Mesodermal cell (in vitro differentiated cells): ENCODE data around the gene FAM167B.
"Not testable (repeated sequence)": the region's sequence is repeated elsewhere in the genome, so short reads cannot be mapped to it uniquely, and the experiment has no call there.

Experiments
- H3K27ac ChIP-seq: 2 replicates; pipeline ENCODE4 v1.7.0; 2013; ENCODE audit warnings: mild to moderate bottlenecking, low read depth, low read length, moderate library complexity; ENCODE audit not compliant: severe bottlenecking
- H3K36me3 ChIP-seq: 2 replicates; pipeline ENCODE4 v1.7.1; 2013; ENCODE audit warnings: mild to moderate bottlenecking, low read length, moderate library complexity; ENCODE audit not compliant: control insufficient read depth, insufficient read depth
- H3K4me1 ChIP-seq: one replicate; pipeline ENCODE4 v1.7.1; 2013; ENCODE audit warnings: mild to moderate bottlenecking, low read length; ENCODE audit not compliant: insufficient read depth, control insufficient read depth, poor library complexity, severe bottlenecking
- H3K4me3 ChIP-seq: 2 replicates; pipeline ENCODE4 v1.7.0; 2013; ENCODE audit warnings: low read length, control low read depth, mild to moderate bottlenecking; ENCODE audit not compliant: insufficient read depth, poor library complexity, severe bottlenecking; ENCODE audit errors: extremely low read depth
- H3K9me3 ChIP-seq: 2 replicates; pipeline ENCODE4 v1.7.1; 2013; ENCODE audit warnings: mild to moderate bottlenecking, low read length, moderate library complexity; ENCODE audit not compliant: control insufficient read depth
- WGBS, 2 experiments: methylation state at CpG; one replicate each; pipeline ENCODE4 v1.1.5; 2013; ENCODE audit warnings: missing lambda C conversion rate in 2 of 2; ENCODE audit not compliant: insufficient coverage in 2 of 2; 5-methylcytosine and 5-hydroxymethylcytosine counted together

The FAM167B gene

GRCh38 chr1:32266921-32267591, 20.0 kb downstream of the FAM167B start:
- no peaks in the 10 kb centered on the region for H3K36me3 ChIP-seq
- no peak overlapping the region for H3K4me3 ChIP-seq
- no peaks in the 10 kb centered on the region for H3K4me1 ChIP-seq
- no peak overlapping the region for H3K27ac ChIP-seq
- WGBS, 2 experiments = 86 to 94% methylated on average over 6 of the region's 7 CpGs
- H3K9me3 ChIP-seq = no peaks in the 10 kb centered on the region

GRCh38 chr1:32269744-32270143, 22.7 kb downstream of the FAM167B start:
- H3K27ac ChIP-seq = no peak overlapping the region
- H3K36me3 ChIP-seq = no peaks in the 10 kb centered on the region
- H3K9me3 ChIP-seq = no peaks in the 10 kb centered on the region
- peaks cover 5% of the 10 kb centered on the region for H3K4me1 ChIP-seq
- no peak overlapping the region for H3K4me3 ChIP-seq

- Histone ChIP-seq H3K36me3 (no peaks in the 10 kb centered on the region), H3K4me1 (peaks cover 5% of the 10 kb centered on the region), H3K27ac (no peak overlapping the region), H3K9me3 (no peaks in the 10 kb centered on the region), H3K4me3 (no peak overlapping the region)
- 89 to 94% methylated on average over 6 to 7 of the region's 7 CpGs for WGBS, 2 experiments
These were observed 25.8 kb downstream of the FAM167B start for GRCh38 chr1:32272557-32273390.

DNA sequence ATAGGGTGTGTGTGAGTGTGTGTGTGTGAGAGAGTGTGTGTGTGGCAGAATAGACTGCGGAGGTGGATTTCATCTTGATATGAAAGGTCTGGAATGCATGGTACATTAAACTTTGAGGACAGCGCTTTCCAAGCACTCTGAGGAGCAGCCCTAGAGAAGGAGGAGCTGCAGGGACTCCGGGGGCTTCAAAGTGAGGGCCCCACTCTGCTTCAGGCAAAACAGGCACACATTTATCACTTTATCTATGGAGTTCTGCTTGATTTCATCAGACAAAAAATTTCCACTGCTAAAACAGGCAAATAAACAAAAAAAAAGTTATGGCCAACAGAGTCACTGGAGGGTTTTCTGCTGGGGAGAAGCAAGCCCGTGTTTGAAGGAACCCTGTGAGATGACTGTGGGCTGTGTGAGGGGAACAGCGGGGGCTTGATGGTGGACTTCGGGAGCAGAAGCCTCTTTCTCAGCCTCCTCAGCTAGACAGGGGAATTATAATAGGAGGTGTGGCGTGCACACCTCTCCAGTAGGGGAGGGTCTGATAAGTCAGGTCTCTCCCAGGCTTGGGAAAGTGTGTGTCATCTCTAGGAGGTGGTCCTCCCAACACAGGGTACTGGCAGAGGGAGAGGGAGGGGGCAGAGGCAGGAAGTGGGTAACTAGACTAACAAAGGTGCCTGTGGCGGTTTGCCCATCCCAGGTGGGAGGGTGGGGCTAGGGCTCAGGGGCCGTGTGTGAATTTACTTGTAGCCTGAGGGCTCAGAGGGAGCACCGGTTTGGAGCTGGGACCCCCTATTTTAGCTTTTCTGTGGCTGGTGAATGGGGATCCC, 26.6 kb downstream of the FAM167B start:
- 46 to 49% methylated on average over 5 to 7 of the region's 10 CpGs for WGBS, 2 experiments
- H3K36me3 ChIP-seq = no peaks in the 10 kb centered on the region
- H3K9me3 ChIP-seq = no peaks in the 10 kb centered on the region
- H3K4me3 ChIP-seq = no peak overlapping the region
- no peak overlapping the region for H3K27ac ChIP-seq
- peaks cover 5% of the 10 kb centered on the region for H3K4me1 ChIP-seq

GRCh38 chr1:32274646-32275340, 27.8 kb downstream of the FAM167B start:
- Histone ChIP-seq H3K4me3 (no peak overlapping the region), H3K9me3 (no peaks in the 10 kb centered on the region), H3K36me3 (no peaks in the 10 kb centered on the region), H3K27ac (no peak overlapping the region), H3K4me1 (peaks cover 5% of the 10 kb centered on the region)
- WGBS, 2 experiments = 87 to 93% methylated on average over 23 to 29 of the region's 31 CpGs

DNA sequence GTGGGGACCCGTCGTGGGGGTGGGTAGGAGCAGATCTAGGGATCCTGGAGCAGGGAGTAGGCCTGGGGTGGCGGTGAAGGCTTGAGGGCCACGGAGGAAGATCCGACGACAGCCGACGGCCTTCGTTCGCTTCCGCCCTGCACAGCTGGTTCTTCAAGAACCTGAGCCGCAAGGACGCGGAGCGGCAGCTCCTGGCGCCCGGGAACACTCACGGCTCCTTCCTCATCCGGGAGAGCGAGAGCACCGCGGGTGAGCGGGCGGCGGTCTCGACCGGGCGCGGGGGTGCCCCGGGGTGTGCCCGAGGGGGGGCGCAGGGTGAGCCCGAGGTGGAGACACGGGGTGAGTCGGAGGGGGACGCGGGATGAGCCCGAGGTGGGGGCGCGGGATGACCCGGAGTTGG, 28.4 kb downstream of the FAM167B start:
- Histone ChIP-seq H3K36me3 (no peaks in the 10 kb centered on the region), H3K9me3 (no peaks in the 10 kb centered on the region), H3K4me1 (peaks cover 5% of the 10 kb centered on the region), H3K27ac (no peak overlapping the region), H3K4me3 (no peak overlapping the region)
- 94 to 97% methylated on average over 29 to 33 of the region's 41 CpGs for WGBS, 2 experiments

GRCh38 chr1:32276032-32276782, 29.2 kb downstream of the FAM167B start:
- Histone ChIP-seq H3K4me3 (no peak overlapping the region), H3K36me3 (no peaks in the 10 kb centered on the region), H3K4me1 (peaks cover 5% of the 10 kb centered on the region), H3K27ac (no peak overlapping the region), H3K9me3 (no peaks in the 10 kb centered on the region)
- 92 to 96% methylated on average over 19 to 23 of the region's 30 CpGs for WGBS, 2 experiments

DNA sequence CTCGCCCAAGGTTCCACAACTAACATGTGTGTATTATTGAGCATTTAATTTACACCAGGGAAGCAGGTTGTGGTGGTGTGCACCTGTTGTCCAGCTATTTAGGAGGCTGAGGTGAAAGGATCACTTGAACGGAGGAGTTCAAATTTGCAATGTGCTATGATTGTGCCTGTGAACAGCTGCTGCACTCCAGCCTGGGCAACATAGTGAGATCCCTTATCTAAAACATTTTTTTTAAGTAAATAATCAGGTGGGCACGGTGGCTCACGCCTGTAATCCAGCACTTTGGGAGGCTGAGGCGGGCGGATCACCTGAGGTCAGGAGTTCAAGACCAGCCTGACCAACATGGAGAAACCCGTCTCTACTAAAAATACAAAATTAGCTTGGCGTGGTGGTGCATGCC, 37.8 kb downstream of the FAM167B start:
- H3K9me3 ChIP-seq, H3K4me1 ChIP-seq, H3K27ac ChIP-seq, H3K36me3 ChIP-seq, H3K4me3 ChIP-seq: not testable (repeated sequence)
- 97 to 100% methylated on average over 2 to 4 of the region's 8 CpGs for WGBS, 2 experiments

GRCh38 chr1:32285658-32286057, 38.6 kb downstream of the FAM167B start:
- Histone ChIP-seq H3K9me3 (no peaks in the 10 kb centered on the region), H3K4me1 (no peaks in the 10 kb centered on the region), H3K36me3 (no peaks in the 10 kb centered on the region), H3K4me3 (no peak overlapping the region), H3K27ac (no peak overlapping the region)
- 85 to 100% methylated on average over 2 to 3 of the region's 3 CpGs for WGBS, 2 experiments

- Histone ChIP-seq H3K9me3 (no peaks in the 10 kb centered on the region), H3K4me3 (no peak overlapping the region), H3K27ac (no peak overlapping the region), H3K4me1 (peaks cover 5% of the 10 kb centered on the region), H3K36me3 (no peaks in the 10 kb centered on the region)
- WGBS, 2 experiments = 100% methylated on average over 4 of the region's 4 CpGs; no CpG with 5 or more reads in 1 of the 2 experiments
These were observed 39.7 kb downstream of the FAM167B start for GRCh38 chr1:32286763-32287162.
